Amniotic epithelial cell (primary cell): ENCODE results near the gene CASP2.

ENCODE experiments used
- DNase-seq: peaks from one replicate; pipeline ENCODE4 v3.0.0-alpha.2; 2010; ENCODE audit warnings: low read depth

CASP2 gene

DNA sequence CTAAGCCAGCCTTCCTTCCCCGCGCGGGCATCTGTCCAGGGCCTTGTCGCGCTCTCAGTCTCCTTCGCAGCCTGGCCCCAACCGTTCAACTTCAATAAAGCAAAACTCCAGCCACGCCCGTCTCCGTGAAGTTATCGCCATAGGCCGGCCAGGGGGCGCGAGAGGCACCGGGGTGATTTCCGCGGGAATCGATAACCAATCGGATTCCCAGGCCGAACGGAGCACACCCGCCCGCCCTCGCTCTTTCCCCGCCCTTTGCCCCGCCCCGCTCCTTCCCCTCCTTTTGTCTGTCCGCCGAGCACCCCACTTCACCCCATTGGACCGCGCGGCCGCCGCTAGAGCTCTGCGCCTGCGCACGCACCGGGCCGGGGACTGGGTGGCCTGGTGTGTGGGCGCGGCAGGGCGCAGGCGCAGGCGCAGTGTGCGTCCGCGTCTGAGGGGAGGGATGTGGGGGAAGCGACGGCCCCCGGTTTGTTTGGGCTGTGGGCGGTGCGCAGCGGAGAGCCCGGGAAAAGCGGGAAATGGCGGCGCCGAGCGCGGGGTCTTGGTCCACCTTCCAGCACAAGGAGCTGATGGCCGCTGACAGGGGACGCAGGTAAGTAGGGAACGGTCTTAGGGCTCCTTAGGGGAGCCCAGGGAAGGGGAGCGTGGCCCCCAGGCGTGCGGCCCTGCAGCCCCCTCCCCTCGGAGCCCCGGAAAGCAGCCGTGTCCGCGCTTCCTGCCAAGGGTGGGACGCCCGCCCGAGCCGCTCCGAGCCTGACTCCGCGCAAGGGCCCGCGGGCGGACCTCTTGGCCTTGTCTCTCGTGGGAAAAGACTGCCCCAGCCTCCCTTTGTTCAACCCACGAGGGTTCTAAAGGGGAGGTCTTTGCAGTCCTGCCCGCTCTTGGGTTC, at the start of gene CASP2:
Gene CASP2, plus strand, starts transcription at position 417 of the 892 bp plus-strand sequence. Its CDS starts 105 bp downstream, at position 522.
- DNase-seq = peak; percentile 93

DNA sequence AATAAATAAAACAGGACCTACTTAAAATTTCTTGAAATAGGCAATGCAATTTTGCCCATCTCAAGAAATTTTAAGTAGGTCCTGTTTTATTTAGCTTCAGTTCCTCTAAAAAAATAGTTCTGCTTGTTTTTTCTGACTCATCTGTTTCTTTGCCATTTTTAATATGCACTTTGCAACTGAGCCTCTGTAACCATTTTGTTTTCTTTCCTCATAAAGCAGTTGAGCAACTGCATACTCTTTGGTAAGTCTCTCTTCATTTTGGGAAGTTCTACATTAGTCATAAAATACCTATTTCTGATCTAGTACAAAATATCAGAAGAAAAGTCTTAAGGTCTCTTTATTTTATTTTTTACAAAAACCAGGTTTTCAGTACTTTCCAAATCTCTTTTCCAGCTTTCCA, 48.3 kb upstream of the CASP2 start:
- DNase-seq = peak; percentile 63

- peak; percentile 76 for DNase-seq
Observed at GRCh38 chr7:143240291-143241168, 47.6 kb upstream of the CASP2 start.

GRCh38 chr7:143242306-143242705, 45.8 kb upstream of the CASP2 start:
- DNase-seq = no peak

- no peak for DNase-seq
Observed at GRCh38 chr7:143243111-143243510, 45.0 kb upstream of the CASP2 start.

DNA sequence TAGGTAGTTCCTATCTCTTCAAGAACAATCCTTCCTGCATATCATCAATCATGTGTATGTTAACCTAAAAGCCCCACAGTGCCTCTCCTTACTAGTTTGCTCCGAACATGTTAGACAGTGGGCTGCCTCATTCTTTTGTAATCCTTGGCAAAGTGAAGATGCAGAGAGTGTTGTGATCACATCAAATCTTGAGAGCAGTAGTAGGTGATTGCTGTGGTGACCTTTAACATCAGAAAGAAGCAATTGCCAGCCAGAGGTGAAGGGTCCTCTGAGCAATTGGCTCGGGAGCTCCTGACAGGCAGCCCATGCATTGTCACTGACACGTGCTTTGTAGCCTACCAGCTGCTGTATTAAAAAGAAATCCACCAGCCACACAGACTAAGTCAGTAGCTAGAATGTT, 44.5 kb upstream of the CASP2 start:
- no peak for DNase-seq

DNA sequence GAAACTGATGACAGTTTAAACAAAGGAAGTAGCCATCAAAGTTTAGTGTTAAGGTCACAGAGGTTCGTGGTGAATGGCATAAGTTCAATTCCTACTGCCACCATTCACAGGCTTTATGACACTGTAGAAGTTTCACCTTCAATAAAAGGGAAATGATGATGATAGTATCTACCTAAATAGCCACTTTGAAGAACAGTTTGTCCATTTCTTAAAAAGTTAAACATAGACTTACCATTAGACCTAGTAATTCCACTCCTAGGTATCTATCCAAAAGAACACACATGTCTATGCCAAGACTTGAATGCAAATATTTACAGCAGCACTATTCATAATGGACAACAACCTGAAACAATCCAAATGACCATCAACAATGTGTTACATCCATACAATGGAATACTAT, 43.8 kb upstream of the CASP2 start:
- no peak for DNase-seq

DNA sequence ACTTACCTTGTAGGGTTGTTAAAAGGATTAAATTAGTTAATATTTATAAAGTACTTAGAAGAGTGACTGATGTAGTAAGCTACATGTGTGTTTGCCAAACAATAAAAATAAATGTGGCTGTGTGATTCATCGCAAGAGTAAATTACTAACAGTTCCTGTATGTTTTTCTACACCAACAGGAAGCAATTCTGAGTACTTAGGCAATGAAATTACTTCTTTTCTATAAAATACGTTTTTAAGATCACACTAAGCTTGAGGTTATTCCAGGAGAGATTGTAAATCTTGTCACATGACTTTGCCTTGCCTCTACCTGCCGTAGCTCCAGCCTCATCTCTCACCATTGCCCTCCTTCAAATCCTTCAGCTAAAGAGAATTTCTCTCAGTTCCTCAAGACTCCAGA, 43.0 kb upstream of the CASP2 start:
- peak; percentile 48 for DNase-seq

DNA sequence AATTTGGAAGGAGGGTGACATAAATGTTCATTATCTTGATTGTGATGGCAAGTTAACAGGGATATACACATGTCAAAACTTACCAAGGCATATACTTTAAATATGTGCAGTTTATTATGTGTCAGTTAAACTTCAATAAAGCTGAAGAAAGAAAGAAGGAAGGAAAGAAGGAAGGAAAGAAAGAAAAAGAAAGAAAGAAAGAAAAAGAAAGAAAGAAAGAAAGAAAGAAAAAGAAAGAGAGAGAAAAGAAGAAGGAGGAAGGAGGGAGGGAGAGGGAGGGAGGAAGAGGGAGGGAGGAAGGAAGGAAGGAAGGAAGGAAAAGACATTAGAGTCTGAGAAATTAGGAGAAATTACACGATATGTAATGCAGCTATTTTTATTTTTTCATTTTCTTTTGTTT, 40.8 kb upstream of the CASP2 start:
- no peak for DNase-seq

- no peak for DNase-seq
Observed at GRCh38 chr7:143248761-143249354, 39.3 kb upstream of the CASP2 start.

DNA sequence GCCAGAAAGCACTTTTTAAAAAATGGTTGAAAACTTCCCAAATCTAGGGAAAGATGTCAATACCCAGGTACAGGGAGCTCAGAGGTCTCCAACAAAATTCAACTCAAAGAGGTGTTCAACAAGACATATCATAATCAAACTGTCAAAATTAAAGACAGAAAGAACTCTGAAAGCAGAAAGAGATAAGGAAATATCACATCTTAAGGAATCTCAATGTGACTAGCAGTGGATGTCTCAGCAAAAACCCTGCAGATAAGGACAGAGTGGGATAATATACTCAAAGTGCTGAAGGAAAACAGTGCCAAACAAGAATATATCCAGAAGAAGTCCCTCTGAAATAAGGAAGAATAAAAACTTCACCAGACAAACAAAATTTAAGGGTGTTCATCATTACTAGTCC, 38.0 kb upstream of the CASP2 start:
- DNase-seq = no peak

GRCh38 chr7:143250822-143251221, 37.3 kb upstream of the CASP2 start:
- DNase-seq = no peak

GRCh38 chr7:143252006-143252405, 36.1 kb upstream of the CASP2 start:
- no peak for DNase-seq

DNA sequence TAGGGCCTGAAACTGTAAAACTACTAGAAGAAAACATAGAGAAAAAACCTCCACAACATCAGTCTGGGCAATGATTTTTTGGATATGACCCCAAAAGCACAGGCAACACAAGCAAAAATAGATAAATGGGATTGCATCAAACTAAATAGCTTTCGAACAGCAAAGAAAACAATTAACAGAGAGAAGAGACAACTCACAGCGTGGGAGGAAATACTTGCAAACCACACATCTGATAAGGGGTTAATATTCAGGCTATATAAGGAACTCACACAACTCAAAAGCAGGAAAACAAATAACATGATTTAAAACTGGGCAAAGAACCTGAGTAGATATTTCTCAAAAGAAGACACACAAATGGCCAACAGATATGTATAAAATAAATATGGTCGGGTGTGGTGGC, 32.6 kb upstream of the CASP2 start:
- DNase-seq = peak; percentile 81

- DNase-seq = no peak
Observed at GRCh38 chr7:143256325-143256724, 31.8 kb upstream of the CASP2 start.

DNA sequence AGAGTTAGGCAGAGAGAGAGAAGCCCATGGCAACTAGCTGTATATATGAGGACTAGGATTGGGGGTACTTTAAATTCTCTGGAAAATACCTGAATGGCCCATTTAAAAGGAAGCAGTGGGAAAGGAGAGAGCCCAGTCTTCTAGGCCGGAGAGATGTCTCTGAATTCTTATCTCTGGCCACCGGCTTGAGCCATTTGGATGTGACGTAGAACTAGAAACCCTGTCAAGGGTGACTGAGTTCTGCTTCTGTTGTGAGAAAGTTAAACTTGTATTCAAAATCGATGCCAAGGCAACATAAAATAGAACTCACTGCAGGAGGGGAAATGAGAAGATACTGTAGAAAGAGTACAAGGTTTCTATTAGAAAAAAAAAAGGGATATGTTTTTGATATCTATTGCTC, 31.2 kb upstream of the CASP2 start:
- DNase-seq = no peak

- no peak for DNase-seq
Observed at GRCh38 chr7:143257501-143257900, 30.6 kb upstream of the CASP2 start.

DNA sequence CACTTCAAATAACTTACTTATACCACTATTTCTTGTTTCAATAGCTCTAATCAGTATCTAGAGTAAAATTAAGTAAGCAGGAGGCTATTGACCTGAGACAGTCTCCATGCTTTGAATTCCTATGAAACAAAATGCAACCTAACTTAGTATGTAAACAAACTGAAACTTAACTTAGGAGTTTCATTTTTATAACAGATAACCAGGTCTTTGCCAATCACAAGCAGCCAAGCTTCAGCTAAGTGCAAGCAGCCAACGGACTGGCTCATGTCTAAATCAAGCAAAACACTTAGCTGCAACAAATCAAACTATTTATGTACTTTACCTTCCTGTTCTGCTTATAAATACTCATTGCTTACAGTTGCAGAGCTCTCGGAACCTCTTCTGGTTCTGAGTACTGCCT, 29.3 kb upstream of the CASP2 start:
- peak; percentile 37 for DNase-seq

- DNase-seq = no peak
Observed at GRCh38 chr7:143259765-143260164, 28.4 kb upstream of the CASP2 start.

DNA sequence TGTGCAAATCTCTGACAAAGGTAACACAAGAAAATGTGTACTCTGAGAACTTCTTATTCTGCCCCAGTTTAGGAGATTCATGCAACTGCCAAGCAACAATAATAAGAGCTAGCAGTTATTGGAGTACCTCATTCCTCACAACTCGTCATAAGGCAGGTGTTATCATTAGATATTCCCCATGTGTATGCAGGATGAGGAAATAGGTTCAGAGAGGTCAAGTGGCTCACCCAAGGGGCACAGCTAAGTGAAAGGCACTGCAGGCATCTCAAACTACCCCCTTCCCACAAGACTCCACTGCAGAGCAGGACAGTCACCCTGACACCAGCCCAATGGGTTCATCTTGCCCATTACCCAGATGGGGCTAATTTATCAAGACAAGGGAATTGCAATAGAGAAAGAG, 26.2 kb upstream of the CASP2 start:
- no peak for DNase-seq

- peak; percentile 46 for DNase-seq
Observed at GRCh38 chr7:143263266-143264195, 24.6 kb upstream of the CASP2 start, which contains the start of gene GSTK1. GSTK1 (plus strand) TSS chr7:143263441; CDS start chr7:143263514, 73 bp downstream.
